Embryonic facial prominence (tissue), 1 donor: ENCODE data around the gene PDE8B.
"Not testable (repeated sequence)": the region's sequence is repeated elsewhere in the genome, so short reads cannot be mapped to it uniquely, and the experiment has no call there.

Experiments used
- DNase-seq: peaks from one replicate; pipeline ENCODE4 v3.0.0-alpha.2; 2016; ENCODE audit errors: extremely low spot score

Gene PDE8B

GRCh38 chr5:77358255-77359205 lies 148.1 kb downstream of the PDE8B start:
- no peak for DNase-seq

- DNase-seq: no peak
Measured at GRCh38 chr5:77359231-77359630, 148.8 kb downstream of the PDE8B start.

GRCh38 chr5:77360381-77360780 lies 149.9 kb downstream of the PDE8B start:
- no peak for DNase-seq

GRCh38 chr5:77360973-77361372 lies 150.5 kb downstream of the PDE8B start:
- DNase-seq: no peak

GRCh38 chr5:77366717-77367500 lies 156.4 kb downstream of the PDE8B start:
- DNase-seq: no peak

- no peak for DNase-seq
Measured at GRCh38 chr5:77367741-77368140, 157.3 kb downstream of the PDE8B start.

GRCh38 chr5:77368367-77368766 lies 157.9 kb downstream of the PDE8B start:
- DNase-seq: no peak

- no peak for DNase-seq
Measured at GRCh38 chr5:77369566-77369965, 159.1 kb downstream of the PDE8B start.

- no peak for DNase-seq
Measured at GRCh38 chr5:77374686-77375085, 164.2 kb downstream of the PDE8B start.

- DNase-seq: no peak
Measured at GRCh38 chr5:77376609-77377300, 166.3 kb downstream of the PDE8B start.

- no peak for DNase-seq
Measured at GRCh38 chr5:77379558-77380061, 169.1 kb downstream of the PDE8B start.

GRCh38 chr5:77380636-77381035 lies 170.2 kb downstream of the PDE8B start:
- DNase-seq: no peak

- not testable (repeated sequence) for DNase-seq
Measured at GRCh38 chr5:77383336-77383735, 172.9 kb downstream of the PDE8B start.

- DNase-seq: not testable (repeated sequence)
Measured at GRCh38 chr5:77386340-77386739, 175.9 kb downstream of the PDE8B start.

GRCh38 chr5:77389746-77390145 lies 179.3 kb downstream of the PDE8B start:
- no peak for DNase-seq

- DNase-seq: no peak
Measured at GRCh38 chr5:77390221-77390620, 179.7 kb downstream of the PDE8B start.

GRCh38 chr5:77390795-77391194 lies 180.3 kb downstream of the PDE8B start:
- no peak for DNase-seq

- no peak for DNase-seq
Measured at GRCh38 chr5:77391240-77391765, 180.8 kb downstream of the PDE8B start.

GRCh38 chr5:77394064-77394715 lies 183.7 kb downstream of the PDE8B start:
- no peak for DNase-seq

GRCh38 chr5:77396017-77396416 lies 185.5 kb downstream of the PDE8B start:
- DNase-seq: no peak

- no peak for DNase-seq
Measured at GRCh38 chr5:77397686-77398292, 187.3 kb downstream of the PDE8B start.
